Measurements from ENCODE around the gene STRADA. TPM values are rescaled to one million over a fixed set of nuclear protein-coding genes. Genes with fewer than 3 reads are reported as not detected.
A peak's percentile ranks its signal among the peaks of the same experiment; 100 is the strongest.

The STRADA gene
- total and polyA plus RNA-seq, 10 of the 15 experiments (the other 5 are each of a cell fraction or from before 2014, with no cell fraction given) = 13.3 to 54.1 (median 44.0) TPM

DNA sequence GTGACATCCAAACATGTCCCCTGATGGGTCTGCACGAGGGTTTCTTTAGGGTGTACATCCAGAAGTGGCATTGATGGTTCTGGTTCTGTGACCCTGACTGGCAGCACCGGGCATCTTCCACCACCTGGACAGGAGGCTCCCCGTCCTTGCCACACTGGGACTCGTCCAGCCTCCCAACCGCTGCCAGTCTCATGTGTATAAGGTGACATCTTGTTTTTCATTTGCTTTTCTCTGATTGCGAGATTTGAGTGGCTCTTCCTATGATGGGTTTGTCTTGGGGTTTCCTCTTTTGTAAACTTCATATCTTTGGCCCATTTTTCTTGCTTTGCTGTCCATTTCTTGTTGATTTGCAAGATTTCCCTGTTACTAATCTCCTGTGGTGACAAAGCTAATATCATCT lies 32.5 kb downstream of the STRADA start:
- H3K27me3 ChIP-seq (replicated peaks in 1 of 2; ENCODE audit: control insufficient read depth in 2 of 2, insufficient read depth in 2 of 2, low read length in 1 of 2) = no peaks in the 10 kb centered on the region
- no peak overlapping the region for H3K4me3 ChIP-seq
- RAD21 ChIA-PET (ENCODE audit: unreplicated experiment) = no interaction called here
- TF ChIP-seq, protein P1, sequence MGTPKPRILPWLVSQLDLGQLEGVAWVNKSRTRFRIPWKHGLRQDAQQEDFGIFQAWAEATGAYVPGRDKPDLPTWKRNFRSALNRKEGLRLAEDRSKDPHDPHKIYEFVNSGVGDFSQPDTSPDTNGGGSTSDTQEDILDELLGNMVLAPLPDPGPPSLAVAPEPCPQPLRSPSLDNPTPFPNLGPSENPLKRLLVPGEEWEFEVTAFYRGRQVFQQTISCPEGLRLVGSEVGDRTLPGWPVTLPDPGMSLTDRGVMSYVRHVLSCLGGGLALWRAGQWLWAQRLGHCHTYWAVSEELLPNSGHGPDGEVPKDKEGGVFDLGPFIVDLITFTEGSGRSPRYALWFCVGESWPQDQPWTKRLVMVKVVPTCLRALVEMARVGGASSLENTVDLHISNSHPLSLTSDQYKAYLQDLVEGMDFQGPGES (IDR thresholded peaks at IDR 0.05) = no peak
- TF ChIP-seq, protein P2, sequence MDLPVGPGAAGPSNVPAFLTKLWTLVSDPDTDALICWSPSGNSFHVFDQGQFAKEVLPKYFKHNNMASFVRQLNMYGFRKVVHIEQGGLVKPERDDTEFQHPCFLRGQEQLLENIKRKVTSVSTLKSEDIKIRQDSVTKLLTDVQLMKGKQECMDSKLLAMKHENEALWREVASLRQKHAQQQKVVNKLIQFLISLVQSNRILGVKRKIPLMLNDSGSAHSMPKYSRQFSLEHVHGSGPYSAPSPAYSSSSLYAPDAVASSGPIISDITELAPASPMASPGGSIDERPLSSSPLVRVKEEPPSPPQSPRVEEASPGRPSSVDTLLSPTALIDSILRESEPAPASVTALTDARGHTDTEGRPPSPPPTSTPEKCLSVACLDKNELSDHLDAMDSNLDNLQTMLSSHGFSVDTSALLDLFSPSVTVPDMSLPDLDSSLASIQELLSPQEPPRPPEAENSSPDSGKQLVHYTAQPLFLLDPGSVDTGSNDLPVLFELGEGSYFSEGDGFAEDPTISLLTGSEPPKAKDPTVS (IDR thresholded peaks at IDR 0.05; ENCODE audit: low read depth, low read length) = no peak
- no peak for TF ChIP-seq FOS (IDR thresholded peaks at IDR 0.05; ENCODE audit: borderline replicate concordance, extremely low read depth, insufficient read length)
- TF ChIP-seq SUZ12 (IDR thresholded peaks at IDR 0.05; ENCODE audit: unreplicated experiment) = no peak
- no peak for TF ChIP-seq TCF3 (IDR thresholded peaks at IDR 0.05; ENCODE audit: borderline replicate concordance, insufficient read depth, low read depth, low read length)
- TF ChIP-seq, protein P3, sequence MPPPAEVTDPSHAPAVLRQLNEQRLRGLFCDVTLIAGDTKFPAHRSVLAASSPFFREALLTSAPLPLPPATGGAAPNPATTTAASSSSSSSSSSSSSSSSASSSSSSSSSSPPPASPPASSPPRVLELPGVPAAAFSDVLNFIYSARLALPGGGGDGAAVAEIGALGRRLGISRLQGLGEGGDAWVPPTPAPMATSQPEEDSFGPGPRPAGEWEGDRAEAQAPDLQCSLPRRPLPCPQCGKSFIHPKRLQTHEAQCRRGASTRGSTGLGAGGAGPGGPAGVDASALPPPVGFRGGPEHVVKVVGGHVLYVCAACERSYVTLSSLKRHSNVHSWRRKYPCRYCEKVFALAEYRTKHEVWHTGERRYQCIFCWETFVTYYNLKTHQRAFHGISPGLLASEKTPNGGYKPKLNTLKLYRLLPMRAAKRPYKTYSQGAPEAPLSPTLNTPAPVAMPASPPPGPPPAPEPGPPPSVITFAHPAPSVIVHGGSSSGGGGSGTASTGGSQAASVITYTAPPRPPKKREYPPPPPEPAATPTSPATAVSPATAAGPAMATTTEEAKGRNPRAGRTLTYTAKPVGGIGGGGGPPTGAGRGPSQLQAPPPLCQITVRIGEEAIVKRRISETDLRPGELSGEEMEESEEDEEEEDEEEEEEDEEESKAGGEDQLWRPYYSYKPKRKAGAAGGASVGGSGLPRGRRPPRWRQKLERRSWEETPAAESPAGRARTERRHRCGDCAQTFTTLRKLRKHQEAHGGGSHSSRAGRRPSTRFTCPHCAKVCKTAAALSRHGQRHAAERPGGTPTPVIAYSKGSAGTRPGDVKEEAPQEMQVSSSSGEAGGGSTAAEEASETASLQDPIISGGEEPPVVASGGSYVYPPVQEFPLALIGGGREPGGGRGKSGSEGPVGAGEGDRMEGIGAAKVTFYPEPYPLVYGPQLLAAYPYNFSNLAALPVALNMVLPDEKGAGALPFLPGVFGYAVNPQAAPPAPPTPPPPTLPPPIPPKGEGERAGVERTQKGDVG (CRISPR knock-in tag; IDR thresholded peaks at IDR 0.05) = no peak
- TF ChIP-seq PAX5 (IDR thresholded peaks at IDR 0.05; ENCODE audit: borderline replicate concordance, low read depth, low read length) = no peak
- TF ChIP-seq MXI1 (IDR thresholded peaks at IDR 0.05; ENCODE audit: low read depth, low read length) = no peak
- no peak for TF ChIP-seq SMC3 (IDR thresholded peaks at IDR 0.05; ENCODE audit: borderline replicate concordance, low read length)
- no peak for TF ChIP-seq RB1 (IDR thresholded peaks at IDR 0.05; ENCODE audit: borderline replicate concordance)
- TF ChIP-seq, protein P4, sequence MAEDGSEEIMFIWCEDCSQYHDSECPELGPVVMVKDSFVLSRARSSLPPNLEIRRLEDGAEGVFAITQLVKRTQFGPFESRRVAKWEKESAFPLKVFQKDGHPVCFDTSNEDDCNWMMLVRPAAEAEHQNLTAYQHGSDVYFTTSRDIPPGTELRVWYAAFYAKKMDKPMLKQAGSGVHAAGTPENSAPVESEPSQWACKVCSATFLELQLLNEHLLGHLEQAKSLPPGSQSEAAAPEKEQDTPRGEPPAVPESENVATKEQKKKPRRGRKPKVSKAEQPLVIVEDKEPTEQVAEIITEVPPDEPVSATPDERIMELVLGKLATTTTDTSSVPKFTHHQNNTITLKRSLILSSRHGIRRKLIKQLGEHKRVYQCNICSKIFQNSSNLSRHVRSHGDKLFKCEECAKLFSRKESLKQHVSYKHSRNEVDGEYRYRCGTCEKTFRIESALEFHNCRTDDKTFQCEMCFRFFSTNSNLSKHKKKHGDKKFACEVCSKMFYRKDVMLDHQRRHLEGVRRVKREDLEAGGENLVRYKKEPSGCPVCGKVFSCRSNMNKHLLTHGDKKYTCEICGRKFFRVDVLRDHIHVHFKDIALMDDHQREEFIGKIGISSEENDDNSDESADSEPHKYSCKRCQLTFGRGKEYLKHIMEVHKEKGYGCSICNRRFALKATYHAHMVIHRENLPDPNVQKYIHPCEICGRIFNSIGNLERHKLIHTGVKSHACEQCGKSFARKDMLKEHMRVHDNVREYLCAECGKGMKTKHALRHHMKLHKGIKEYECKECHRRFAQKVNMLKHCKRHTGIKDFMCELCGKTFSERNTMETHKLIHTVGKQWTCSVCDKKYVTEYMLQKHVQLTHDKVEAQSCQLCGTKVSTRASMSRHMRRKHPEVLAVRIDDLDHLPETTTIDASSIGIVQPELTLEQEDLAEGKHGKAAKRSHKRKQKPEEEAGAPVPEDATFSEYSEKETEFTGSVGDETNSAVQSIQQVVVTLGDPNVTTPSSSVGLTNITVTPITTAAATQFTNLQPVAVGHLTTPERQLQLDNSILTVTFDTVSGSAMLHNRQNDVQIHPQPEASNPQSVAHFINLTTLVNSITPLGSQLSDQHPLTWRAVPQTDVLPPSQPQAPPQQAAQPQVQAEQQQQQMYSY (CRISPR knock-in tag; IDR thresholded peaks at IDR 0.05) = no peak
- no peak for TF ChIP-seq BHLHE40 (IDR thresholded peaks at IDR 0.05; ENCODE audit: borderline replicate concordance in 1 of 2, low read depth in 2 of 2, low read length in 1 of 2)
- no peak for TF ChIP-seq ZBED1 (IDR thresholded peaks at IDR 0.05; ENCODE audit: borderline replicate concordance)
- TF ChIP-seq CBFB (IDR thresholded peaks at IDR 0.05; ENCODE audit: low read depth) = no peak
- TF ChIP-seq NFIC (IDR thresholded peaks at IDR 0.05; ENCODE audit: low read depth, low read length) = no peak
- POLR2A ChIA-PET = interaction anchor here (0.7 kb wide), 2 partner anchors 56 to 298 kb away, joined by 3 to 5 read pairs; no protein-coding TSS in a partner anchor
- H4K20me1 ChIP-seq (ENCODE audit: control insufficient read depth, insufficient read depth) = no peaks in the 10 kb centered on the region
- in situ Hi-C loops (cut with MboI) = no loop called here
- no peak for FAIRE-seq
- no peak overlapping the region for H3K9ac ChIP-seq (ENCODE audit: control insufficient read depth, insufficient read depth, low read length)
- no peak overlapping the region for H3K27ac ChIP-seq (ENCODE audit: control insufficient read depth, insufficient read depth)
- SMC1A ChIA-PET (ENCODE audit: uncharacterized antibody, unreplicated experiment) = interaction anchor here (0.9 kb wide), 1 partner anchor 28 kb away, joined by 5 read pairs; no protein-coding TSS in a partner anchor
- no peak overlapping the region for H2AFZ ChIP-seq (ENCODE audit: control insufficient read depth, low read depth, low read length)
- WGBS (ENCODE audit: insufficient coverage, insufficient replicate concordance, low lambda C conversion rate, missing lambda C conversion rate) = 78% methylated on average over 6 of the region's 6 CpGs
- H3K4me2 ChIP-seq (ENCODE audit: control insufficient read depth, insufficient read depth) = no peak overlapping the region
- no peaks in the 10 kb centered on the region for H3K9me3 ChIP-seq (replicated peaks; ENCODE audit: control insufficient read depth, insufficient read depth, low read length)
- CTCF ChIA-PET = interaction anchor here (0.6 to 2.0 kb wide), 6 partner anchors 11 to 97 kb away, joined by 3 to 9 read pairs (median 3); partner anchors contain the start of gene MAP3K3
- H3K79me2 ChIP-seq (ENCODE audit: control insufficient read depth, insufficient read depth, low read length) = no peaks in the 10 kb centered on the region; the same call in 1 of the 2 replicates
- intact Hi-C loops (cut with micrococcal nuclease; ENCODE audit: unreplicated experiment) = no loop called here
- TSS peak; percentile 25 for BruUV-seq (replicated peaks)
- no peak for DNase-seq (ENCODE audit: low read depth, low spot score)
- H3K4me1 ChIP-seq (ENCODE audit: control insufficient read depth, insufficient read depth, low read length) = no peaks in the 10 kb centered on the region
- ATAC-seq = no peak
- H3K36me3 ChIP-seq (ENCODE audit: control insufficient read depth in 2 of 2, insufficient read depth in 2 of 2, low read length in 1 of 2) = peaks cover 7 to 10% of the 10 kb centered on the region in 2 experiments
